Spleen (tissue), 11 donors: ENCODE results near the gene GOLGA8H. TPM values are rescaled to one million over a fixed set of nuclear protein-coding genes. Genes with fewer than 3 reads are reported as not detected.
"Not testable (repeated sequence)": the region's sequence is repeated elsewhere in the genome, so short reads cannot be mapped to it uniquely, and the experiment has no call there.

Experiments used
- DNase-seq: peaks from one replicate; pipeline ENCODE4 v3.0.0-alpha.2; 2020
- H3K27ac ChIP-seq, 8 donors: fragments of 200-600 bp; sonication (generic) in 7 of 8; 1 replicate in 4 of 8; 2 replicates in 4 of 8; pipeline versions ENCODE4 v1.5.0 to v1.8.0; 2016 to 2021; ENCODE audit warnings: inconsistent platforms in 4 of 8, mild to moderate bottlenecking in 4 of 8, moderate library complexity in 1 of 8
- H3K27me3 ChIP-seq, 7 donors: fragments of 200-600 bp; sonication (generic) in 6 of 7; replicated peaks in 1 of 7; 1 replicate in 4 of 7; 2 replicates in 3 of 7; pipeline versions ENCODE4 v1.5.0 to v1.8.0; 2016 to 2021; ENCODE audit warnings: inconsistent platforms in 3 of 7, mild to moderate bottlenecking in 1 of 7
- H3K36me3 ChIP-seq, 6 donors: fragments of 200-600 bp; sonication (generic) in 5 of 6; 1 replicate in 4 of 6; 2 replicates in 2 of 6; pipeline versions ENCODE4 v1.5.0 to v1.8.0; 2016 to 2021; ENCODE audit warnings: inconsistent platforms in 2 of 6
- H3K4me1 ChIP-seq, 6 donors: fragments of 200-600 bp; sonication (generic) in 5 of 6; 1 replicate in 3 of 6; 2 replicates in 3 of 6; pipeline versions ENCODE4 v1.5.0 to v1.8.0; 2016 to 2021; ENCODE audit warnings: inconsistent platforms in 3 of 6
- H3K4me3 ChIP-seq, 8 donors: fragments of 200-600 bp; sonication (generic) in 7 of 8; 1 replicate in 4 of 8; 2 replicates in 4 of 8; pipeline versions ENCODE4 v1.5.0 to v1.8.0; 2016 to 2021; ENCODE audit warnings: inconsistent platforms in 4 of 8, mild to moderate bottlenecking in 4 of 8, moderate library complexity in 2 of 8
- H3K9me3 ChIP-seq, 8 donors: fragments of 200-600 bp; sonication (generic) in 7 of 8; 1 replicate in 4 of 8; 2 replicates in 4 of 8; pipeline versions ENCODE4 v1.5.0 to v1.8.0; 2016 to 2021; ENCODE audit warnings: inconsistent platforms in 4 of 8
- CTCF ChIP-seq, 11 experiments: fragments of 200-600 bp in 7 of 11; fragments of 450-650 bp in 4 of 11; sonication (generic) in 4 of 11; IDR thresholded peaks in 8 of 11; conservative IDR thresholded peaks in 3 of 11; 1 replicate in 7 of 11; 2 replicates in 4 of 11; pipeline versions ENCODE4 v1.4.0 to v1.8.0; 2016 to 2021; ENCODE audit warnings: antibody characterized with exemption in 11 of 11, inconsistent platforms in 4 of 11, mild to moderate bottlenecking in 1 of 11
- POLR2A ChIP-seq, 3 donors: fragments of 450-650 bp; IDR thresholded peaks; one replicate each; pipeline ENCODE4 v1.5.1; 2017; ENCODE audit warnings: antibody characterized with exemption in 3 of 3, mild to moderate bottlenecking in 1 of 3
- POLR2AphosphoS5 ChIP-seq, 3 donors: sonication (generic); formaldehyde crosslinking; IDR thresholded peaks; one replicate each; pipeline ENCODE4 v1.5.1; 2017; ENCODE audit warnings: antibody characterized with exemption in 3 of 3
- WGBS, 5 donors: extraction: QIAGEN DNeasy Blood & Tissue Kit in 3 of 5; methylation state at CpG; one replicate each; pipeline versions ENCODE4 v1.1.5 to v1.1.7; 2013 to 2018; 5-methylcytosine and 5-hydroxymethylcytosine counted together
- intact Hi-C: fragments of 100-400 bp; cut with DNase I; formaldehyde crosslinking; loops from one replicate; pipeline ENCODE4 v1.15.0; 2023; ENCODE audit warnings: low total_unique reads
- polyA plus RNA-seq, 3 donors: library from polyadenylated mRNA; stranded (reverse); fragments of 200-250 nt; gene quantifications; one replicate each; pipeline ENCODE4 v1.2.1, GENCODE V29; 2013
- small RNA-seq, 4 donors: library from RNA; depleted of rRNA; stranded (forward); fragments of <200 nt; gene quantifications; one replicate each; pipeline ENCODE3, GENCODE V24; 2016
- total RNA-seq, 7 donors: library from RNA; depleted of rRNA in 3 of 7; stranded (reverse); fragments of >200 nt in 3 of 7; fragmentation: NEBNext Ultra II Directional in 4 of 7; extraction: Animal tissue kit (Norgen Biotek cat#: 25700) in 4 of 7; gene quantifications; one replicate each; pipeline versions ENCODE4 v1.1.0 to v1.2.1, GENCODE V29; 2016 to 2021
- donor health status: healthy with polysubstance abuse.
- donor health status: DM: no; HTN: no; CAD: no; lungs with moderate emphysema.
- donor health status: DM: no; HTN: no; CAD: no.
- donor health status: Bipolar disorder and iron deficiency.
- donor health status: healthy.
- donor health status: DM: no; HTN: no; CAD: no.
- donor health status: DM: yes; HTN: yes; CAD: no.

GOLGA8H gene
- total and polyA plus RNA-seq, 10 donors = 0.06 to 2.1 (median 0.72) TPM; not detected in 1

- DNase-seq = no peak
- Histone ChIP-seq H3K27ac (peak overlapping the region in 2 of 8 donors; percentile 24 to 30), H3K36me3 (peaks cover 0 to 4% (median 0%) of the 10 kb centered on the region in 6 donors), H3K4me3 (no peak overlapping the region), H3K4me1 (peaks cover 0 to 12% (median 0%) of the 10 kb centered on the region in 6 donors), H3K27me3 (no peaks in the 10 kb centered on the region), H3K9me3 (no peaks in the 10 kb centered on the region)
- WGBS, 5 donors = 50 to 75% (median 66%) methylated on average over 5 of the region's 5 CpGs
- TF ChIP-seq POLR2AphosphoS5 (IDR thresholded peaks at IDR 0.05) (no peak), POLR2A (IDR thresholded peaks at IDR 0.05) (no peak), CTCF (IDR thresholded peaks at IDR 0.05 in 8 of 11, conservative IDR thresholded peaks at IDR 0.05 in 3 of 11) (no peak)
- intact Hi-C loops = no loop called here
These were observed 46.4 kb downstream of the GOLGA8H start for GRCh38 chr15:30650012-30650929.

- H3K4me1 ChIP-seq, H3K9me3 ChIP-seq, H3K27ac ChIP-seq, intact Hi-C loops, H3K4me3 ChIP-seq, H3K36me3 ChIP-seq, DNase-seq, H3K27me3 ChIP-seq: not testable (repeated sequence)
- TF ChIP-seq CTCF (IDR thresholded peaks at IDR 0.05 in 8 of 11, conservative IDR thresholded peaks at IDR 0.05 in 3 of 11) = peak; percentile 14 to 59 (median 48)
- 85 to 96% (median 92%) methylated on average over 1 of the region's 1 CpG for WGBS, 5 donors
These were observed 57.3 kb downstream of the GOLGA8H start for GRCh38 chr15:30661154-30661553.

Small RNA genes lying within 50 kb of the gene (small RNA-seq; reads per million reads assigned to genes)
- 0 reads per million in 4 donors for gene RF00096
- 0 reads per million in 4 donors for gene RN7SL628P
- 0 reads per million in 4 donors for gene RN7SL796P

Other genes with a start within 250 kb of the GOLGA8H start
- gene CHRFAM7A, start 210.5 kb upstream of the GOLGA8H start, total RNA-seq = 10 to 100 TPM in 2 of 7 donors, 1 to 10 TPM in 5; 1.3 to 13.3 (median 2.8) TPM
- gene CHRFAM7A, start 210.5 kb upstream of the GOLGA8H start, polyA plus RNA-seq = under 1 TPM; 0.22 to 0.91 (median 0.52) TPM
- gene GOLGA8R, start 189.8 kb upstream of the GOLGA8H start, total RNA-seq = 1 to 10 TPM; 3.3 to 8.9 (median 6.4) TPM
- gene GOLGA8R, start 189.8 kb upstream of the GOLGA8H start, polyA plus RNA-seq = 1 to 10 TPM in 1 of 3 donors, under 1 TPM in 2; 0.21 to 1.2 (median 0.57) TPM
- gene GOLGA8Q, start 52.0 kb upstream of the GOLGA8H start, total RNA-seq = 1 to 10 TPM in 5 of 7 donors, under 1 TPM in 1, not detected in 1; 0.92 to 5.2 (median 1.4) TPM
- gene GOLGA8Q, start 52.0 kb upstream of the GOLGA8H start, polyA plus RNA-seq = under 1 TPM; 0.06 to 0.77 (median 0.07) TPM